K562 (cell line): Measurements from ENCODE around the gene IL15RA. TPM values are rescaled to one million over a fixed set of nuclear protein-coding genes. Genes with fewer than 3 reads are reported as not detected.
A peak's percentile ranks its signal among the peaks of the same experiment; 100 is the strongest.

Experiments used
- CUX1 ChIP-seq: fragments of 200-800 bp; sonication (Bioruptor generic); IDR thresholded peaks from 2 replicates; pipeline ENCODE4 v1.6.1; 2016; ENCODE audit warnings: missing genetic modification characterization, missing compliant biosample characterization
- ELF2 ChIP-seq: fragments of 250-450 bp; sonication (Bioruptor Pico); IDR thresholded peaks from 2 replicates; pipeline ENCODE4 v1.5.0; 2021; ENCODE audit warnings: mild to moderate bottlenecking
- KDM5B ChIP-seq: fragments of 200-600 bp; sonication (generic); IDR thresholded peaks from 2 replicates; pipeline ENCODE4 v1.6.1; 2012; ENCODE audit warnings: low read depth, mild to moderate bottlenecking, moderate library complexity, low read length, control low read depth, inconsistent platforms; ENCODE audit not compliant: insufficient replicate concordance
- MYBL2 ChIP-seq, 2 experiments: fragments of 450-650 bp in 1 of 2; sonication (generic) in 1 of 2; formaldehyde crosslinking in 1 of 2; IDR thresholded peaks; 2 replicates each; pipeline versions ENCODE4 v1.6.1 to v1.8.1; 2017 to 2022; ENCODE audit warnings: borderline replicate concordance in 1 of 2, inconsistent platforms in 1 of 2, low read depth in 1 of 2, mild to moderate bottlenecking in 1 of 2, missing genetic modification reagents in 1 of 2, moderate library complexity in 1 of 2
- POLR3A ChIP-seq: IDR thresholded peaks from 2 replicates; pipeline ENCODE4 v1.6.1; 2011; ENCODE audit warnings: borderline replicate concordance, mild to moderate bottlenecking, moderate library complexity; ENCODE audit not compliant: insufficient read length, insufficient read depth; ENCODE audit errors: extremely low read depth
- TCF15 ChIP-seq: fragments of 250-450 bp; sonication (Bioruptor Pico); IDR thresholded peaks from 2 replicates; pipeline ENCODE4 v1.8.0; 2022; ENCODE audit warnings: moderate library complexity, mild to moderate bottlenecking, inconsistent platforms
- ZBTB2 ChIP-seq: fragments of 450-650 bp; IDR thresholded peaks from 2 replicates; pipeline ENCODE4 v1.6.1; 2016; ENCODE audit warnings: antibody characterized with exemption
- ZBTB26 ChIP-seq: fragments of 450-650 bp; formaldehyde crosslinking; IDR thresholded peaks from 2 replicates; pipeline ENCODE4 v1.4.0; 2022; ENCODE audit warnings: missing genetic modification characterization
- ZNF609 ChIP-seq: sonication (generic); formaldehyde crosslinking; IDR thresholded peaks from 2 replicates; pipeline ENCODE4 v1.8.1; 2023; ENCODE audit warnings: missing genetic modification reagents, mild to moderate bottlenecking, borderline replicate concordance
- ZNF778 ChIP-seq: fragments of 450-650 bp; formaldehyde crosslinking; IDR thresholded peaks from 2 replicates; pipeline ENCODE4 v1.4.0; 2020; ENCODE audit warnings: mild to moderate bottlenecking, moderate library complexity
- polyA plus RNA-seq, 8 experiments: library from polyadenylated mRNA; depleted of rRNA in 4 of 8; stranded (reverse) in 5 of 8; unstranded in 3 of 8; fragments of >200 nt; fragmentation: Nextera tagmentation in 2 of 8; fragmentation: Illumina TruSeq in 1 of 8; extraction: Ambion mirVana in 2 of 8; extraction: Trizol in 1 of 8; gene quantifications; 2 replicates each; pipeline versions ENCODE4 v1.2.1 to v1.2.3, GENCODE V29; 2011 to 2014; ENCODE audit warnings: inconsistent platforms in 1 of 8, missing spikeins in 1 of 8
- total RNA-seq, 7 experiments: library from RNA; depleted of rRNA in 6 of 7; stranded (reverse); fragments of >200 nt in 6 of 7; fragmentation: Illumina TruSeq in 2 of 7; extraction: Trizol in 2 of 7; gene quantifications; 2 replicates each; pipeline versions ENCODE4 v1.2.1 to v1.2.3, GENCODE V29; 2011 to 2021; ENCODE audit warnings: low replicate concordance in 1 of 7

The IL15RA gene
- total and polyA plus RNA-seq, 9 of the 15 experiments (the other 6 are each of a cell fraction or from before 2014, with no cell fraction given) = 1.2 to 11.7 (median 8.0) TPM

GRCh38 chr10:5977471-5978229 is at the start of gene IL15RA (continued):
- TF ChIP-seq CUX1 (CRISPR knock-in tag) (no peak), ZNF778 (CRISPR knock-in tag) (no peak), ZNF609 (CRISPR knock-in tag) (no peak), ZBTB2 (peak; percentile 47; the same call in 1 of the 2 replicates), TCF15 (CRISPR knock-in tag) (no peak), ELF2 (no peak), MYBL2 (IDR thresholded peaks at IDR 0.05; ENCODE audit: low read depth) (no peak), MYBL2 (CRISPR knock-in tag; IDR thresholded peaks at IDR 0.05; ENCODE audit: borderline replicate concordance) (no peak), ZBTB26 (CRISPR knock-in tag) (no peak), POLR3A (no peak), KDM5B (peak; percentile 73)
